ENCODE results near the gene KMT2D. TPM values are rescaled to one million over a fixed set of nuclear protein-coding genes. Genes with fewer than 3 reads are reported as not detected.
A peak's percentile ranks its signal among the peaks of the same experiment; 100 is the strongest.

KMT2D gene
- total RNA-seq, 1 donor from 2014 or later = 136 TPM

DNA sequence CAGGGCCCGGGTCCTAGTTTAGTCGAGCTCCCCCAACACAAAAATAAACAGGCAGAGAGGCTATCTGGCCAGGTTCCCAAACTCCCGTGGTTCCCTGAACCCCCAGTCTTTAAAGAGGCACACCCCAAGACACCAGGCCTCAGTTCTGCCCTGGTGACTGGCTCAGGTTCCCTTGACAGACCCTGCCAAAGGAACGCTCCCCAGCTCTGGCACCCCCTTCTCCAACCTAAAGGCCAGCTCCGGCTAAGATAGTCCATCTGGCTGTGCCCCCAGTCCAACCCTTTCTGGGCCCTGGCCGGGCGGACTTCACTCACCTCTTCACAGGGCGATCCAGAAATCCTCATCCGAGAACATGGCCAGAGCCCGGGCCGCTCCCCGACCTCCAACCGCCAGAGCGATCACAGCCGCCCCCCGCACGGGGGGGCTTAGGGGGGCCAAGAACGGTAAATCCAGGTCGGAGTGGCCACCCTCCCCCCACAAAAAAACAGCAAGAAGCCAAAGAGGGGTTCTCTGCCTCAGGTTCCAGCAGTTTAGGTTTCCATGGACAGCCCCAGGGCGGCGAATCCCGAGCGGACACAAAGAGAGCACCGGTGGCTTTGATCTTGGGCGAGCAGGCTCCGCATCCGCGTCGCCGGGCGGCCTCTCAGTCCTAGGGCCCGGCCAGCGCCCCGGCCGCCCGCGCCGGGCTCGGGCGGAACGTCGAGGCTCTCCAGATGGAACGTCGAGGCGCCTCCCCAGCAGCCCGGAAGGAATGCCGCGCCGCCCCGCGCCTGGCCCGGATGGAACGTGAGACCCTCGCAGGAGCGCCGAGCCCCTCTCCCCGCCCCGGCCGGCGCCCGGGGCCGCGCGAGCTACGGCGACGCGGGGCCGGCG is 1.1 kb downstream of the KMT2D start:
- peaks cover 23% of the 10 kb centered on the region for H3K36me3 Mint-ChIP-seq (ENCODE audit: low read depth)
- no peak for DNase-seq
- peak overlapping the region; percentile 93 for H3K4me3 Mint-ChIP-seq
- H3K9me3 Mint-ChIP-seq = no peaks in the 10 kb centered on the region
- H3K27me3 Mint-ChIP-seq = no peaks in the 10 kb centered on the region
- peak; percentile 3 for ATAC-seq (ENCODE audit: low read depth)
- TF ChIP-seq, protein P1, sequence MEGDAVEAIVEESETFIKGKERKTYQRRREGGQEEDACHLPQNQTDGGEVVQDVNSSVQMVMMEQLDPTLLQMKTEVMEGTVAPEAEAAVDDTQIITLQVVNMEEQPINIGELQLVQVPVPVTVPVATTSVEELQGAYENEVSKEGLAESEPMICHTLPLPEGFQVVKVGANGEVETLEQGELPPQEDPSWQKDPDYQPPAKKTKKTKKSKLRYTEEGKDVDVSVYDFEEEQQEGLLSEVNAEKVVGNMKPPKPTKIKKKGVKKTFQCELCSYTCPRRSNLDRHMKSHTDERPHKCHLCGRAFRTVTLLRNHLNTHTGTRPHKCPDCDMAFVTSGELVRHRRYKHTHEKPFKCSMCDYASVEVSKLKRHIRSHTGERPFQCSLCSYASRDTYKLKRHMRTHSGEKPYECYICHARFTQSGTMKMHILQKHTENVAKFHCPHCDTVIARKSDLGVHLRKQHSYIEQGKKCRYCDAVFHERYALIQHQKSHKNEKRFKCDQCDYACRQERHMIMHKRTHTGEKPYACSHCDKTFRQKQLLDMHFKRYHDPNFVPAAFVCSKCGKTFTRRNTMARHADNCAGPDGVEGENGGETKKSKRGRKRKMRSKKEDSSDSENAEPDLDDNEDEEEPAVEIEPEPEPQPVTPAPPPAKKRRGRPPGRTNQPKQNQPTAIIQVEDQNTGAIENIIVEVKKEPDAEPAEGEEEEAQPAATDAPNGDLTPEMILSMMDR (IDR thresholded peaks at IDR 0.05) = no peak
- POLR2A ChIA-PET = interaction anchor here (0.6 to 1.6 kb wide), 9 partner anchors 10 to 174 kb away, joined by 3 to 14 read pairs (median 5); partner anchors contain the start of genes RHEBL1 and TUBA1B
- CTCF ChIA-PET = interaction anchor here (1.0 to 1.7 kb wide), 2 partner anchors 62 to 176 kb away, joined by 3 to 5 read pairs; no protein-coding TSS in a partner anchor
- intact Hi-C loops (cut with micrococcal nuclease) = loop anchor here (1.0 to 10.0 kb wide), 8 partner anchors 11 to 285 kb away; partner anchors contain the start of genes DDN, DNAJC22, LMBR1L and PRKAG1
- H3K4me1 Mint-ChIP-seq = peaks cover 59% of the 10 kb centered on the region
- peak overlapping the region; percentile 76 for H3K27ac Mint-ChIP-seq

DNA sequence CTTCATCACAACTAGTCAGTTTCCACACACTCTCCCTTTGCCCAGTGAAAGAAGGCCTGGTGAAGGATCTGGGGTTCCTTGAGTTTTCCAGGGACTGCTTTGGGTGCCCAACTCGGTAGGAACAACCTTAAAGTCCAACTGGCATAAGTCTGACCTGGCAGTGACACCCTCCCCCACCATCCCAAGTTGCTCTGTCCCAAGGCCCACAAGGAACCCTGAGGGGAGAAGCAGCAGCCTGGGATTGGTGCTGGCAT is 1.6 kb downstream of the KMT2D start:
- intact Hi-C loops (cut with micrococcal nuclease) = no loop called here
- TF ChIP-seq, protein P1 (IDR thresholded peaks at IDR 0.05) = no peak
- H3K36me3 Mint-ChIP-seq (ENCODE audit: low read depth) = peaks cover 27% of the 10 kb centered on the region
- H3K4me1 Mint-ChIP-seq = peaks cover 59% of the 10 kb centered on the region
- H3K27ac Mint-ChIP-seq = peak overlapping the region; percentile 76
- ChIA-PET CTCF (interaction anchor here (1.0 to 1.8 kb wide), 3 partner anchors 29 to 176 kb away, joined by 3 to 6 read pairs (median 5); no protein-coding TSS in a partner anchor), POLR2A (interaction anchor here (0.6 to 1.6 kb wide), 3 partner anchors 19 to 72 kb away, joined by 5 to 8 read pairs (median 7); partner anchors contain the start of gene TUBA1B)
- DNase-seq = no peak
- peak overlapping the region; percentile 93 for H3K4me3 Mint-ChIP-seq
- H3K27me3 Mint-ChIP-seq = no peaks in the 10 kb centered on the region
- no peak for ATAC-seq (ENCODE audit: low read depth)
- H3K9me3 Mint-ChIP-seq = no peaks in the 10 kb centered on the region

DNA sequence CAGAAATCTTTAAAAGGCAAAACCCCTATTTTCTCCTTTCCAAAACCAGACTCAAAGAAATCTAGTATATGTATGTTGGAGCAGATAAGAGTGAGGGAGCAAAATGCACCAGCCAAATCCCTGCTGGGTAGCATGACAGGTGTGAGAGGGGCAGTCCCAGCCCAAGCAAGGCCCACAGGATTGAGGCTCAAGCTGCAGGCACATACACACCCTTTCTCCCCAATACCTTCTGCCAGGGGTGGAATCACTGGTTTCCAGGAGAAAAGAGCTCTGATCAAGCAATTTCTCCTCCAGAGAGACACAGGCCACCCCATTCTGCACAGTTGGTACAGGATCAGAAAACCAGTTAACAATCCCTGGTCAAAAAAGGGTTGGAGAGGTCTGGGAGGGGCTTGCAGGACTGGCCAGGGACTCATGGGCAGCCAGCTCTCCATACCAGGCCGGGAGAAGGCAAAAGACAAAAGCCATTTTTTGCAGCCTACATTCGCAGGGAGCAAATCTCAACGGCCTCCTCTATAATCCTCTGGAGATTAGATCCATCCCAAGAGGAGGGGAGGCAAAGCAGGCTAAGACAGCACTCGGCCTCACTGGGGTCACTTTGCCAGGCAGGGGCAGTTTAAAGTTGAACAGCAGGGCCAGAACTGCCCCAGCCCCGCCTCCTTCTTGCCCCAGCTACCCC is 2.1 kb downstream of the KMT2D start:
- intact Hi-C loops (cut with micrococcal nuclease) = no loop called here
- ATAC-seq (ENCODE audit: low read depth) (no peak), DNase-seq (no peak)
- TF ChIP-seq, protein P1 (IDR thresholded peaks at IDR 0.05) = no peak
- peaks cover 56% of the 10 kb centered on the region for H3K4me1 Mint-ChIP-seq
- H3K4me3 Mint-ChIP-seq = peak overlapping the region; percentile 93
- POLR2A ChIA-PET = interaction anchor here (0.6 to 1.6 kb wide), 4 partner anchors 20 to 72 kb away, joined by 3 to 8 read pairs (median 6); partner anchors contain the start of gene TUBA1B
- H3K9me3 Mint-ChIP-seq = no peaks in the 10 kb centered on the region
- H3K36me3 Mint-ChIP-seq (ENCODE audit: low read depth) = peaks cover 30% of the 10 kb centered on the region
- H3K27ac Mint-ChIP-seq = peak overlapping the region; percentile 76
- CTCF ChIA-PET = interaction anchor here (1.0 to 1.8 kb wide), 4 partner anchors 15 to 177 kb away, joined by 3 to 6 read pairs (median 4); no protein-coding TSS in a partner anchor
- no peaks in the 10 kb centered on the region for H3K27me3 Mint-ChIP-seq

DNA sequence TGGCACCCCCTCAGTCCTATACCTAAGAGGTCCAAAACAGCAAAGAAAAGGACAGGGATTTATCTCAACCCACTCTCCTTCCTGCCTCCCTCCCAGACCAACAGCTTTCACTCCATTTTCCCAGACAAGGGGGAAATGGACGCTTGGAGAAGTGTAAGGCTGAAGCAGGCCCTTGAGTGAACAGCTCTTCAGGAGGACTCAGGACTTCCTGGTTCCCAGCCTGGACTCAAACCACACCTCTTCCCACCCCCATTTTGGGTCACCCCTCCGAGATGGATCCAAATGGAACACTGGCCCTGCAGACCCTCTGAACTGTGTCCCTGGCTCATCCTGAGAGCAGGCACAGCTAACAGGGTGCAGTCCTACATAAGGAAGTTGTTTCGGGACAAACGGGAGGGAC is 2.7 kb downstream of the KMT2D start:
- peak overlapping the region; percentile 76 for H3K27ac Mint-ChIP-seq
- DNase-seq (no peak), ATAC-seq (ENCODE audit: low read depth) (no peak)
- ChIA-PET CTCF (interaction anchor here (1.2 to 1.8 kb wide), 3 partner anchors 14 to 61 kb away, joined by 3 to 6 read pairs (median 5); no protein-coding TSS in a partner anchor), POLR2A (interaction anchor here (1.0 to 1.6 kb wide), 3 partner anchors 34 to 73 kb away, joined by 3 to 8 read pairs (median 7); partner anchors contain the start of gene TUBA1B)
- H3K27me3 Mint-ChIP-seq = no peaks in the 10 kb centered on the region
- peaks cover 56% of the 10 kb centered on the region for H3K4me1 Mint-ChIP-seq
- peak overlapping the region; percentile 93 for H3K4me3 Mint-ChIP-seq
- intact Hi-C loops (cut with micrococcal nuclease) = no loop called here
- TF ChIP-seq, protein P1 (IDR thresholded peaks at IDR 0.05) = no peak
- peaks cover 36% of the 10 kb centered on the region for H3K36me3 Mint-ChIP-seq (ENCODE audit: low read depth)
- no peaks in the 10 kb centered on the region for H3K9me3 Mint-ChIP-seq

All from activated B cell treated with CpG ODN at 0.5 μM for 24 hours (primary cell).